AG04449 (cell line): Measurements from ENCODE around the gene ARHGEF26.
A peak's percentile ranks its signal among the peaks of the same experiment; 100 is the strongest.

ENCODE experiments used
- CTCF ChIA-PET: fragments of 350-600 bp; formaldehyde crosslinking; extraction: SDS; loops from one replicate; lab custom pipeline; 2021; ENCODE audit warnings: antibody characterized with exemption; lab: Yijun Ruan, JAX
- POLR2A ChIA-PET: fragments of 400-600, 350-600 bp; formaldehyde crosslinking; extraction: SDS; loops from one replicate; lab custom pipeline; 2020; ENCODE audit warnings: antibody characterized with exemption, inconsistent platforms; lab: Yijun Ruan, JAX
- DNase-seq: peaks from one replicate; pipeline ENCODE4 v3.0.0-alpha.2; 2010; ENCODE audit warnings: low read depth, low spot score
- H3K4me3 ChIP-seq: 2 replicates; pipeline ENCODE4 v1.5.1; 2011; ENCODE audit warnings: low read depth, mild to moderate bottlenecking, control low read depth, low read length
- TF ChIP-seq, protein P1 (sequence below): IDR thresholded peaks from one replicate; pipeline ENCODE4 v1.5.1; 2011; ENCODE audit warnings: mild to moderate bottlenecking, moderate library complexity, low read length, control low read depth, inconsistent platforms; ENCODE audit not compliant: insufficient read depth; ENCODE audit errors: missing control alignments

ARHGEF26 gene

DNA sequence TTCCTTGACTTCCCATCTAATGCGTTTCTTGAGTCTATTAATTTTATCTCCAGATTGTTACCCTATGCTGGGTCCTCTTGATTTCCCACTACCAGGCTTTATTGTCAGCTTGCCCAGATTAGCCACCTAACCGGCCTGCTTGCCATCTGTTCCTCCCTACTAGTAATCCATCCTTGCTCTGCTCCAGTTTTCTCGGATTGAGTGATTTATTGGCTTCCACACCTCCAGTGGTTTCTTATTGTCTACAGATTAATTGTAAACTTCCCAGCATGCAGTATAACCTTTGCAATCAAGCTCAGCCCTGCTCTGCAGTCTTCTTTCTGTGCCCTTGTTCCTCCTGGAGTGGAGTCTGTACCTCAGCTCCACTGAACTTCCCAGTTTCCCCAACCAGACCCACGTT lies 63.4 kb downstream of the ARHGEF26 start:
- ChIA-PET POLR2A (no interaction called here), CTCF (no interaction called here)
- no peak for DNase-seq
- TF ChIP-seq, protein P1, sequence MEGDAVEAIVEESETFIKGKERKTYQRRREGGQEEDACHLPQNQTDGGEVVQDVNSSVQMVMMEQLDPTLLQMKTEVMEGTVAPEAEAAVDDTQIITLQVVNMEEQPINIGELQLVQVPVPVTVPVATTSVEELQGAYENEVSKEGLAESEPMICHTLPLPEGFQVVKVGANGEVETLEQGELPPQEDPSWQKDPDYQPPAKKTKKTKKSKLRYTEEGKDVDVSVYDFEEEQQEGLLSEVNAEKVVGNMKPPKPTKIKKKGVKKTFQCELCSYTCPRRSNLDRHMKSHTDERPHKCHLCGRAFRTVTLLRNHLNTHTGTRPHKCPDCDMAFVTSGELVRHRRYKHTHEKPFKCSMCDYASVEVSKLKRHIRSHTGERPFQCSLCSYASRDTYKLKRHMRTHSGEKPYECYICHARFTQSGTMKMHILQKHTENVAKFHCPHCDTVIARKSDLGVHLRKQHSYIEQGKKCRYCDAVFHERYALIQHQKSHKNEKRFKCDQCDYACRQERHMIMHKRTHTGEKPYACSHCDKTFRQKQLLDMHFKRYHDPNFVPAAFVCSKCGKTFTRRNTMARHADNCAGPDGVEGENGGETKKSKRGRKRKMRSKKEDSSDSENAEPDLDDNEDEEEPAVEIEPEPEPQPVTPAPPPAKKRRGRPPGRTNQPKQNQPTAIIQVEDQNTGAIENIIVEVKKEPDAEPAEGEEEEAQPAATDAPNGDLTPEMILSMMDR = no peak
- H3K4me3 ChIP-seq = no peak overlapping the region

GRCh38 chr3:154188437-154188836 lies 67.2 kb downstream of the ARHGEF26 start:
- TF ChIP-seq, protein P1 = no peak
- CTCF ChIA-PET = interaction anchor here (1.4 kb wide), 1 partner anchor 64 kb away, joined by 4 read pairs; no protein-coding TSS in a partner anchor
- H3K4me3 ChIP-seq = no peak overlapping the region
- POLR2A ChIA-PET = no interaction called here
- DNase-seq = no peak

DNA sequence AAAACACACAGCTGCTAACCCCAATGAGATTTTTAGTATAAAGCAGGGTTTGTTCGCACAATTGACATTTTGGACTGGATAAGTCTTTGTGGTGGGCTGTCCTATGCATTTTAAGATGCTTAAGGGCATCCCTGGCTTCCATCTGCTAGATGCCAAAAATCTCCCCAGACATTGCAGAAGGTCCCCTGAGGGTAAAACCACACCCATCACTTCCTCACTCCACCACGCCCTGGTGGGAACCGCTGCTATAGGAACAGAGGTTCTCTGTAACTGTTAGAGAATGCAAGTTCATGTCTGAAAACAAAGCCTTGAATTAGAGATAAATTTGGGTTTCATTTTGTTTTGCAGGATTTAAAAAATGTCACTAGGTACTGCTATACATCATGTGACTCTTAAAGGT lies 67.7 kb downstream of the ARHGEF26 start:
- ChIA-PET CTCF (interaction anchor here (1.4 kb wide), 1 partner anchor 64 kb away, joined by 4 read pairs; no protein-coding TSS in a partner anchor), POLR2A (no interaction called here)
- H3K4me3 ChIP-seq = no peak overlapping the region
- DNase-seq = no peak
- TF ChIP-seq, protein P1 = no peak

DNA sequence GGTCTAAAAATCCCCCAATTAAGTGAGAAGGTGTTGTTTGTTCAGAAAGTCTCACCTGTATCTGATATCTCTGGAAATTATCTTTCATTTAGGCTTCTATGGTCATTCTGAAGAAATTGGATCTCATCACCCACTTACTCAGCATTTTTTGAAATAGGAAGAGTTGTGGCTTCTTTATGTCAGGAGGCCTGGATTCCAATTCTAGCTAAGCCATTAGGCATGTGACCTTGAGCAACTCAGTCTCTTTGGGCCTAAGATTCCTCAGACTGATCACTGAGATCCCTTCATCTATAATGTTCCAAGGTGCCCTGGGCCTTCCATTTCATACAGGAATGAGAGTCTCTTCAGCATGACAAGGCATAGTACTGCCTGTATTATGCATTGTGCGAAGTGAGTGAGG lies 70.3 kb downstream of the ARHGEF26 start:
- POLR2A ChIA-PET = no interaction called here
- TF ChIP-seq, protein P1 = no peak
- CTCF ChIA-PET = no interaction called here

DNA sequence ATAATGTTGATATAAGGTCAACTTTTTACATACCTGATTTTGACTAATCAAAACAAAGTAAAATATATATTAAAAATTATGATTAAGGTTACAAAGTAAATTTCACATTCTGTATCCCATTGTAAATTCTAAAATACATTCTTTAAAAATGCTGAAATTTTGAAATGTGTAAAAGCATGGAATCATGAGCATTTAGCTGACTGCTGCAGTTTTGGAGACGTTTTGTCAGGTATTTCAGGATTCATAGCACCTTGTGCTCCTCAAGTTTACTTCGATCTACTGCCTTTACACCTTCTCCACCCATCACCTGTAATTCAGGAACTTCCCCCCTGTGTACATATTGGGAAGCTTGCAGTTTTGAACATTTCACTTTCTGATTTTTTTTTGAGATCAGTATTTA lies 71.0 kb downstream of the ARHGEF26 start:
- POLR2A ChIA-PET = no interaction called here
- CTCF ChIA-PET = no interaction called here
- TF ChIP-seq, protein P1 = no peak
- no peak for DNase-seq
- H3K4me3 ChIP-seq = no peak overlapping the region

More for the DNA sequence above, 70.3 kb downstream of the ARHGEF26 start:
- no peak for DNase-seq
- H3K4me3 ChIP-seq = no peak overlapping the region

- CTCF ChIA-PET = interaction anchor here (0.9 kb wide), 1 partner anchor 60 kb away, joined by 4 read pairs; no protein-coding TSS in a partner anchor
- H3K4me3 ChIP-seq = no peak overlapping the region
- POLR2A ChIA-PET = no interaction called here
- TF ChIP-seq, protein P1 = no peak
- DNase-seq = peak; percentile 19
Observed at GRCh38 chr3:154193000-154193615, 71.9 kb downstream of the ARHGEF26 start.
